Mesenchymal stem cell (in vitro differentiated cells and primary cell): ENCODE measurements around the gene SOX10.

Experiments used
- DNase-seq: peaks from one replicate; pipeline ENCODE4 v3.0.0-alpha.2; 2013
- H2AFZ ChIP-seq: one replicate; pipeline ENCODE4 v1.6.1; 2013; ENCODE audit warnings: low read depth, mild to moderate bottlenecking, control low read depth, inconsistent platforms, low read length, moderate library complexity
- H2AK5ac ChIP-seq: 2 replicates; pipeline ENCODE4 v1.6.1; 2013; ENCODE audit warnings: low read length, moderate library complexity, mild to moderate bottlenecking, inconsistent platforms; ENCODE audit not compliant: severe bottlenecking
- H2BK120ac ChIP-seq: one replicate; pipeline ENCODE4 v1.6.1; 2013; ENCODE audit warnings: low read depth, mild to moderate bottlenecking, inconsistent platforms, low read length, moderate library complexity
- H2BK12ac ChIP-seq, 2 experiments: one replicate each; pipeline ENCODE4 v1.6.1; 2013; ENCODE audit warnings: inconsistent platforms in 2 of 2, low read length in 2 of 2, mild to moderate bottlenecking in 2 of 2, moderate library complexity in 2 of 2, control low read depth in 1 of 2
- H2BK15ac ChIP-seq: one replicate; pipeline ENCODE4 v1.6.1; 2013; ENCODE audit warnings: mild to moderate bottlenecking, low read depth, inconsistent platforms; ENCODE audit not compliant: poor library complexity, severe bottlenecking
- H2BK5ac ChIP-seq: 2 replicates; pipeline ENCODE4 v1.6.1; 2013; ENCODE audit warnings: low read depth, mild to moderate bottlenecking, low read length, control low read depth, inconsistent platforms; ENCODE audit not compliant: poor library complexity, severe bottlenecking
- H3K14ac ChIP-seq, 2 experiments: one replicate each; pipeline ENCODE4 v1.6.1; 2013; ENCODE audit warnings: inconsistent platforms in 2 of 2, low read length in 2 of 2, control low read depth in 1 of 2, mild to moderate bottlenecking in 1 of 2, moderate library complexity in 1 of 2
- H3K18ac ChIP-seq, 2 experiments: one replicate each; pipeline ENCODE4 v1.6.1; 2013; ENCODE audit warnings: inconsistent platforms in 2 of 2, low read length in 2 of 2, control low read depth in 1 of 2, low read depth in 1 of 2, mild to moderate bottlenecking in 1 of 2
- H3K23ac ChIP-seq, 2 experiments: one replicate each; pipeline ENCODE4 v1.6.1; 2013; ENCODE audit warnings: inconsistent platforms in 2 of 2, low read length in 2 of 2, mild to moderate bottlenecking in 2 of 2, moderate library complexity in 2 of 2, control low read depth in 1 of 2
- H3K27ac ChIP-seq: 2 replicates; pipeline ENCODE4 v1.5.1; 2013; ENCODE audit warnings: mild to moderate bottlenecking, moderate library complexity, low read length, control low read depth, inconsistent platforms; ENCODE audit not compliant: poor library complexity, severe bottlenecking
- H3K27me3 ChIP-seq, 2 experiments: 2 replicates each; pipeline versions ENCODE4 v1.6.1 to v1.7.0; 2013; ENCODE audit warnings: low read length in 2 of 2, mild to moderate bottlenecking in 2 of 2, moderate library complexity in 2 of 2, control low read depth in 1 of 2, inconsistent platforms in 1 of 2; ENCODE audit not compliant: control insufficient read depth in 1 of 2, insufficient read depth in 1 of 2
- H3K36me3 ChIP-seq, 2 experiments: 2 replicates each; pipeline versions ENCODE4 v1.6.1 to v1.7.0; 2013; ENCODE audit warnings: low read length in 2 of 2, control low read depth in 1 of 2, inconsistent platforms in 1 of 2, low read depth in 1 of 2, mild to moderate bottlenecking in 1 of 2; ENCODE audit not compliant: insufficient read depth in 2 of 2, control insufficient read depth in 1 of 2
- H3K4ac ChIP-seq, 2 experiments: one replicate each; pipeline ENCODE4 v1.6.1; 2013; ENCODE audit warnings: inconsistent platforms in 2 of 2, low read length in 2 of 2, mild to moderate bottlenecking in 2 of 2, moderate library complexity in 2 of 2, control low read depth in 1 of 2, low read depth in 1 of 2
- H3K4me1 ChIP-seq: 2 replicates; pipeline ENCODE4 v1.6.1; 2013; ENCODE audit warnings: low read depth, low read length, control low read depth; ENCODE audit not compliant: control insufficient read depth, insufficient read depth
- H3K4me2 ChIP-seq: 2 replicates; pipeline ENCODE4 v1.6.1; 2013; ENCODE audit warnings: low read length, mild to moderate bottlenecking, inconsistent platforms; ENCODE audit not compliant: poor library complexity, severe bottlenecking
- H3K4me3 ChIP-seq, 2 experiments: 2 replicates each; pipeline versions ENCODE4 v1.5.1 to v1.7.0; 2013; ENCODE audit warnings: low read length in 2 of 2, mild to moderate bottlenecking in 2 of 2, control low read depth in 1 of 2, low read depth in 1 of 2; ENCODE audit not compliant: insufficient read depth in 1 of 2
- H3K79me1 ChIP-seq: replicated peaks from 2 replicates; pipeline ENCODE4 v1.6.1; 2013; ENCODE audit warnings: mild to moderate bottlenecking, control low read depth, low read length, inconsistent platforms; ENCODE audit not compliant: poor library complexity, severe bottlenecking
- H3K9ac ChIP-seq: 2 replicates; pipeline ENCODE4 v1.7.0; 2013; ENCODE audit warnings: mild to moderate bottlenecking, low read length, moderate library complexity
- H3K9me3 ChIP-seq: 2 replicates; pipeline ENCODE4 v1.7.0; 2013; ENCODE audit warnings: mild to moderate bottlenecking, low read length; ENCODE audit not compliant: control insufficient read depth
- H4K8ac ChIP-seq: one replicate; pipeline ENCODE4 v1.6.1; 2013; ENCODE audit warnings: inconsistent platforms, mild to moderate bottlenecking, low read length, moderate library complexity
- H4K91ac ChIP-seq: one replicate; pipeline ENCODE4 v1.6.1; 2013; ENCODE audit warnings: mild to moderate bottlenecking, low read length, inconsistent platforms
- WGBS: methylation state at CpG from one replicate; pipeline ENCODE4 v1.1.7; 2013; ENCODE audit warnings: mixed read lengths; 5-methylcytosine and 5-hydroxymethylcytosine counted together

Gene SOX10

GRCh38 chr22:38028344-38029130, 44.2 kb upstream of the SOX10 start:
- WGBS: 92% methylated on average over 15 of the region's 15 CpGs
- no peak overlapping the region for H3K18ac ChIP-seq
- no peak overlapping the region for H4K91ac ChIP-seq
- H2BK120ac ChIP-seq: no peak overlapping the region
- H3K14ac ChIP-seq: no peak overlapping the region
- no peaks in the 10 kb centered on the region for H3K9me3 ChIP-seq
- H3K4ac ChIP-seq: no peak overlapping the region
- no peak overlapping the region for H3K27ac ChIP-seq
- no peak overlapping the region for H2BK5ac ChIP-seq
- H3K23ac ChIP-seq: no peak overlapping the region
- H3K36me3 ChIP-seq: no peaks in the 10 kb centered on the region
- peaks cover 18 to 25% of the 10 kb centered on the region in 2 experiments for H3K27me3 ChIP-seq
- no peak overlapping the region for H3K4me3 ChIP-seq
- H3K9ac ChIP-seq: no peak overlapping the region
- H4K8ac ChIP-seq: no peak overlapping the region
- no peak overlapping the region for H2BK15ac ChIP-seq
- no peak overlapping the region for H2AK5ac ChIP-seq
- H3K4me1 ChIP-seq: peaks cover 21% of the 10 kb centered on the region
- no peak overlapping the region for H3K4me2 ChIP-seq
- no peak overlapping the region for H2AFZ ChIP-seq
- no peaks in the 10 kb centered on the region for H3K79me1 ChIP-seq
- no peak for DNase-seq
- no peak overlapping the region for H2BK12ac ChIP-seq

GRCh38 chr22:38027487-38027886, 43.1 kb upstream of the SOX10 start:
- no peak overlapping the region for H3K14ac ChIP-seq
- no peaks in the 10 kb centered on the region for H3K79me1 ChIP-seq
- no peak overlapping the region for H3K4ac ChIP-seq
- no peak overlapping the region for H2BK12ac ChIP-seq
- no peak overlapping the region for H2BK120ac ChIP-seq
- no peak overlapping the region for H3K4me2 ChIP-seq
- no peak overlapping the region for H3K9ac ChIP-seq
- H3K4me3 ChIP-seq: no peak overlapping the region
- no peak overlapping the region for H4K8ac ChIP-seq
- WGBS: 90% methylated on average over 9 of the region's 9 CpGs
- H2AFZ ChIP-seq: no peak overlapping the region
- no peak for DNase-seq
- H3K4me1 ChIP-seq: peaks cover 11% of the 10 kb centered on the region
- no peak overlapping the region for H2BK15ac ChIP-seq
- no peak overlapping the region for H2AK5ac ChIP-seq
- H3K27me3 ChIP-seq: peaks cover 18 to 25% of the 10 kb centered on the region in 2 experiments
- no peak overlapping the region for H3K27ac ChIP-seq
- no peak overlapping the region for H2BK5ac ChIP-seq
- no peaks in the 10 kb centered on the region for H3K36me3 ChIP-seq
- H3K18ac ChIP-seq: no peak overlapping the region
- no peak overlapping the region for H3K23ac ChIP-seq
- no peaks in the 10 kb centered on the region for H3K9me3 ChIP-seq
- H4K91ac ChIP-seq: no peak overlapping the region

- Histone ChIP-seq H2AFZ (no peak overlapping the region), H4K8ac (no peak overlapping the region)
These were observed 42.1 kb upstream of the SOX10 start for GRCh38 chr22:38026130-38027111.

GRCh38 chr22:38025514-38025913, 41.2 kb upstream of the SOX10 start:
- Histone ChIP-seq H4K8ac (no peak overlapping the region), H3K27me3 (peaks cover 18 to 25% of the 10 kb centered on the region in 2 experiments), H2BK5ac (no peak overlapping the region), H3K4ac (no peak overlapping the region), H3K4me2 (no peak overlapping the region), H2AFZ (no peak overlapping the region), H3K4me3 (no peak overlapping the region), H2BK120ac (no peak overlapping the region), H3K18ac (no peak overlapping the region), H3K9me3 (no peaks in the 10 kb centered on the region), H3K79me1 (no peaks in the 10 kb centered on the region), H3K23ac (no peak overlapping the region), H2AK5ac (no peak overlapping the region), H3K14ac (no peak overlapping the region), H3K36me3 (no peaks in the 10 kb centered on the region), H3K9ac (no peak overlapping the region), H4K91ac (no peak overlapping the region), H3K4me1 (peaks cover 3% of the 10 kb centered on the region), H2BK15ac (no peak overlapping the region), H3K27ac (no peak overlapping the region), H2BK12ac (no peak overlapping the region)
- DNase-seq: no peak
- WGBS: 91% methylated on average over 8 of the region's 8 CpGs

More at GRCh38 chr22:38026130-38027111, 42.1 kb upstream of the SOX10 start:
- Histone ChIP-seq H2AK5ac (no peak overlapping the region), H3K9me3 (no peaks in the 10 kb centered on the region), H2BK120ac (no peak overlapping the region), H3K4me1 (peaks cover 8% of the 10 kb centered on the region), H3K18ac (no peak overlapping the region), H2BK15ac (no peak overlapping the region), H3K4me2 (no peak overlapping the region), H3K27me3 (peaks cover 18 to 25% of the 10 kb centered on the region in 2 experiments), H4K91ac (no peak overlapping the region), H2BK12ac (no peak overlapping the region), H3K79me1 (no peaks in the 10 kb centered on the region), H3K23ac (no peak overlapping the region), H3K27ac (no peak overlapping the region), H3K9ac (no peak overlapping the region), H3K36me3 (no peaks in the 10 kb centered on the region), H3K4ac (no peak overlapping the region), H2BK5ac (no peak overlapping the region), H3K4me3 (no peak overlapping the region), H3K14ac (no peak overlapping the region)
- no peak for DNase-seq
- 89% methylated on average over 11 of the region's 22 CpGs for WGBS
